Activated CD8-positive, alpha-beta T cell treated with anti-CD3 and anti-CD28 coated beads for 36 hours (primary cell): ENCODE data around the gene LRIG3. TPM values are rescaled to one million over a fixed set of nuclear protein-coding genes. Genes with fewer than 3 reads are reported as not detected.

ENCODE experiments used
- ATAC-seq: fragments of 200-7000 bp; cut with Tn5 transposase; one replicate; pipeline ENCODE4 v1.10.0; 2021; ENCODE audit warnings: mild to moderate bottlenecking, moderate library complexity
- CTCF ChIA-PET: fragments of 350-600 bp; sonication (Branson Sonifier 250); formaldehyde crosslinking; loops from one replicate; lab custom pipeline; 2021; ENCODE audit warnings: antibody characterized with exemption; lab: Charles Lee
- POLR2A ChIA-PET: fragments of 350-600 bp; sonication (Branson Sonifier 250); formaldehyde crosslinking; loops from one replicate; lab custom pipeline; 2021; ENCODE audit warnings: antibody characterized with exemption; lab: Charles Lee
- DNase-seq: peaks from one replicate; pipeline ENCODE4 v3.0.0-alpha.2; 2020
- H3K27ac Mint-ChIP-seq: one replicate; pipeline ENCODE4 v1.8.0; 2021; ENCODE audit warnings: mild to moderate bottlenecking, mixed read lengths
- H3K27me3 Mint-ChIP-seq: one replicate; pipeline ENCODE4 v1.8.0; 2021; ENCODE audit warnings: mixed read lengths
- H3K36me3 Mint-ChIP-seq: one replicate; pipeline ENCODE4 v1.8.0; 2021; ENCODE audit warnings: low read depth, mixed read lengths
- H3K4me1 Mint-ChIP-seq: one replicate; pipeline ENCODE4 v1.8.0; 2021; ENCODE audit warnings: low read depth, mixed read lengths
- H3K4me3 Mint-ChIP-seq: one replicate; pipeline ENCODE4 v1.8.0; 2021; ENCODE audit warnings: mild to moderate bottlenecking, moderate library complexity, mixed read lengths
- H3K9me3 Mint-ChIP-seq: one replicate; pipeline ENCODE4 v1.8.0; 2021; ENCODE audit warnings: mixed read lengths
- CTCF ChIP-seq: fragments of 200-600 bp; IDR thresholded peaks from one replicate; pipeline ENCODE4 v1.8.0; 2022; ENCODE audit warnings: antibody characterized with exemption, mild to moderate bottlenecking
- intact Hi-C: fragments of 100-400 bp; cut with micrococcal nuclease; formaldehyde crosslinking; loops from one replicate; pipeline ENCODE4 v1.10.0; 2022
- total RNA-seq, 2 experiments: library from RNA; stranded (reverse); gene quantifications; one replicate each; pipeline ENCODE4 v1.2.3, GENCODE V29; 2021

Gene LRIG3
- total RNA-seq, 2 experiments from 2014 or later, result not detected

- Mint-ChIP-seq H3K36me3 (no peaks in the 10 kb centered on the region), H3K9me3 (no peaks in the 10 kb centered on the region), H3K27me3 (peaks cover 25% of the 10 kb centered on the region), H3K27ac (no peak overlapping the region), H3K4me3 (no peak overlapping the region), H3K4me1 (peaks cover 2% of the 10 kb centered on the region)
- ChIA-PET POLR2A (no interaction called here), CTCF (no interaction called here)
- ATAC-seq, result no peak
- DNase-seq, result no peak
- intact Hi-C loops, result no loop called here
- TF ChIP-seq CTCF, result no peak
Measured at GRCh38 chr12:58916921-58917511, 3.3 kb downstream of the LRIG3 start.

GRCh38 chr12:58916161-58916621 is 4.1 kb downstream of the LRIG3 start:
- H3K27me3 Mint-ChIP-seq, result peaks cover 22% of the 10 kb centered on the region
- POLR2A ChIA-PET, result no interaction called here
- intact Hi-C loops, result no loop called here
- H3K4me3 Mint-ChIP-seq, result no peak overlapping the region
- ATAC-seq (no peak), DNase-seq (no peak)
- no peaks in the 10 kb centered on the region for H3K36me3 Mint-ChIP-seq
- H3K27ac Mint-ChIP-seq, result no peak overlapping the region
- no peaks in the 10 kb centered on the region for H3K9me3 Mint-ChIP-seq
- CTCF ChIA-PET, result no interaction called here
- H3K4me1 Mint-ChIP-seq, result peaks cover 2% of the 10 kb centered on the region
- no peak for TF ChIP-seq CTCF

GRCh38 chr12:58915634-58916033 is 4.7 kb downstream of the LRIG3 start:
- Mint-ChIP-seq H3K4me3 (no peak overlapping the region), H3K36me3 (no peaks in the 10 kb centered on the region), H3K4me1 (peaks cover 2% of the 10 kb centered on the region), H3K27me3 (peaks cover 20% of the 10 kb centered on the region), H3K9me3 (no peaks in the 10 kb centered on the region), H3K27ac (no peak overlapping the region)
- no peak for DNase-seq
- ATAC-seq, result no peak
- intact Hi-C loops, result no loop called here
- ChIA-PET CTCF (no interaction called here), POLR2A (no interaction called here)
- no peak for TF ChIP-seq CTCF

GRCh38 chr12:58915037-58915436 is 5.3 kb downstream of the LRIG3 start:
- Mint-ChIP-seq H3K36me3 (no peaks in the 10 kb centered on the region), H3K27me3 (peaks cover 15% of the 10 kb centered on the region), H3K27ac (no peak overlapping the region), H3K9me3 (no peaks in the 10 kb centered on the region), H3K4me1 (no peaks in the 10 kb centered on the region), H3K4me3 (no peak overlapping the region)
- ATAC-seq, result no peak
- ChIA-PET POLR2A (no interaction called here), CTCF (no interaction called here)
- DNase-seq, result no peak
- intact Hi-C loops, result no loop called here
- TF ChIP-seq CTCF, result no peak

GRCh38 chr12:58914457-58914856 is 5.8 kb downstream of the LRIG3 start:
- intact Hi-C loops, result no loop called here
- DNase-seq (no peak), ATAC-seq (no peak)
- H3K36me3 Mint-ChIP-seq, result no peaks in the 10 kb centered on the region
- CTCF ChIA-PET, result no interaction called here
- POLR2A ChIA-PET, result no interaction called here
- peaks cover 13% of the 10 kb centered on the region for H3K27me3 Mint-ChIP-seq
- no peaks in the 10 kb centered on the region for H3K4me1 Mint-ChIP-seq
- no peak overlapping the region for H3K27ac Mint-ChIP-seq
- no peaks in the 10 kb centered on the region for H3K9me3 Mint-ChIP-seq
- no peak for TF ChIP-seq CTCF
- no peak overlapping the region for H3K4me3 Mint-ChIP-seq
